Fibroblast of peridontal ligament (primary cell): ENCODE measurements around the gene OR2AT4.
"Not testable (repeated sequence)": the region's sequence is repeated elsewhere in the genome, so short reads cannot be mapped to it uniquely, and the experiment has no call there.

Source experiments
- DNase-seq: peaks from one replicate; pipeline ENCODE4 v3.0.0-alpha.2; 2010; ENCODE audit errors: extremely low read depth

The OR2AT4 gene

GRCh38 chr11:75068559-75068958, 28.1 kb downstream of the OR2AT4 start:
- DNase-seq: no peak

- no peak for DNase-seq
Measured at GRCh38 chr11:75066061-75066460, 30.6 kb downstream of the OR2AT4 start.

- no peak for DNase-seq
Measured at GRCh38 chr11:75063741-75064314, 32.8 kb downstream of the OR2AT4 start.

- DNase-seq: no peak
Measured at GRCh38 chr11:75059299-75059698, 37.4 kb downstream of the OR2AT4 start.

GRCh38 chr11:75056814-75057213, 39.9 kb downstream of the OR2AT4 start:
- DNase-seq: no peak

- DNase-seq: no peak
Measured at GRCh38 chr11:75055511-75055910, 41.2 kb downstream of the OR2AT4 start.

GRCh38 chr11:75052457-75052856, 44.2 kb downstream of the OR2AT4 start:
- no peak for DNase-seq

GRCh38 chr11:75051043-75051442, 45.6 kb downstream of the OR2AT4 start:
- no peak for DNase-seq

GRCh38 chr11:75050516-75050915, 46.2 kb downstream of the OR2AT4 start:
- no peak for DNase-seq

GRCh38 chr11:75049501-75050266, 47.0 kb downstream of the OR2AT4 start:
- not testable (repeated sequence) for DNase-seq

- no peak for DNase-seq
Measured at GRCh38 chr11:75047191-75047590, 49.5 kb downstream of the OR2AT4 start.

GRCh38 chr11:75046668-75047067, 50.0 kb downstream of the OR2AT4 start:
- not testable (repeated sequence) for DNase-seq

GRCh38 chr11:75044381-75045170, 52.1 kb downstream of the OR2AT4 start:
- not testable (repeated sequence) for DNase-seq

GRCh38 chr11:75041821-75042220, 54.9 kb downstream of the OR2AT4 start:
- DNase-seq: not testable (repeated sequence)

GRCh38 chr11:75041263-75041662, 55.4 kb downstream of the OR2AT4 start:
- no peak for DNase-seq

GRCh38 chr11:75040167-75040770, 56.4 kb downstream of the OR2AT4 start:
- DNase-seq: no peak

- peak; percentile 28 for DNase-seq
Measured at GRCh38 chr11:75035911-75036565, 60.6 kb downstream of the OR2AT4 start.

GRCh38 chr11:75035256-75035655, 61.4 kb downstream of the OR2AT4 start:
- DNase-seq: no peak

- no peak for DNase-seq
Measured at GRCh38 chr11:75033916-75034315, 62.8 kb downstream of the OR2AT4 start.

- no peak for DNase-seq
Measured at GRCh38 chr11:75032550-75032935, 64.1 kb downstream of the OR2AT4 start.

GRCh38 chr11:75031771-75032549, 64.7 kb downstream of the OR2AT4 start:
- DNase-seq: peak; percentile 58
